ENCODE measurements around the gene RBL2.
"Not testable (repeated sequence)": the region's sequence is repeated elsewhere in the genome, so short reads cannot be mapped to it uniquely, and the experiment has no call there.

The RBL2 gene

DNA sequence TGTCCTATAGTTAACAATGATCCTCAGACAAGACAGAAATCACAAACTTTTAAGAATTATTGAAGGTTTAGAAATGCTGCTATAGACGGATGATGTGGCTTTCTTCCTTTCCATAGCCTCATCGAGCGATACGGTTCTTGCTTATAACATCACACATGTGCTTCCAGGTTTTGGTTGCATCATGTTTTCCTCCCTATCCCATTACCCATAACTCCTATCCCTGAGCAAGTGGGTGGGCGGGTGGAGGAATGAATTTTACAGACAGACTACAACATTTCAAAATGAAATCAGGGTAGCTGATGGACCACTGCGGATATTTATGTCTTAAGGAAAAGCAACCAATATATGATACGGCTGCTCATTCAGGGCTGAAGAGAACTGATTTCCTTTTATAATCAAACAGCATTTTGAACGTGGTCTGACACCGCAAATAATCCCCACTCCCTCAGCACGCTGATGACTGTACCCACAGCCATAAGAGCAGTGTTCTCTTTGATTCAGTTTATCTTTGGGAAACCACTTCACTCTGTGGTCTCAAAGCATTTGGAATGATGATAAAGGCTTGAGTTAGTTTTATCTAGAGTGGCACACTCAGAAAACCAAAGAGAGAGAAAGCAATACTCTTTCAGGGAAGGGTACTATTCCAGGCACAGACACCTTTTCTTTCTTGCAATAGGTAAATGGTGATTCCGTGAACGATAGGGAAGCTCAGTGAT lies 73.4 kb downstream of the RBL2 start:
- no peak for DNase-seq (ENCODE audit: low read depth)

- peak; percentile 77 for DNase-seq (ENCODE audit: low read depth)
These were observed 75.8 kb downstream of the RBL2 start for GRCh38 chr16:53509906-53510703.

DNA sequence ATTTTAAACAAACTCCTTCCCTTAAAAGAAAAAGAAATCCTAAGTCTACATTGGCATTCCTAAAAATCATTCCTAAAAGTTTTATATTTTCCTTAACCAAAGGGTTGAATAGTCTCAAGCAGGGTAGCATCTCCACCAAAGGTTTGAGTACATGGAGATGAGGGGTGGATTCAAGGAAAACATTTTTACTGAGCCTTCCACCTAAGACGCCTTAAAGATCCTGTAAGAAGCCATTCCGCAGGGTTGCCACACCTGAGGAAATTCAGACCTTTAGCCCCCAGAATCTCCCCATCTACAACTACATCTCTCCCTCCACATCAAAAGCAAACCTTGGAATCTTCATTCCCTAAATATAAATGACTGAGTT lies 76.4 kb downstream of the RBL2 start:
- no peak for DNase-seq (ENCODE audit: low read depth)

GRCh38 chr16:53511084-53511402 lies 76.8 kb downstream of the RBL2 start:
- no peak for DNase-seq (ENCODE audit: low read depth)

GRCh38 chr16:53511403-53512280 lies 77.4 kb downstream of the RBL2 start:
- no peak for DNase-seq (ENCODE audit: low read depth)

GRCh38 chr16:53512795-53513194 lies 78.5 kb downstream of the RBL2 start:
- not testable (repeated sequence) for DNase-seq (ENCODE audit: low read depth)

DNA sequence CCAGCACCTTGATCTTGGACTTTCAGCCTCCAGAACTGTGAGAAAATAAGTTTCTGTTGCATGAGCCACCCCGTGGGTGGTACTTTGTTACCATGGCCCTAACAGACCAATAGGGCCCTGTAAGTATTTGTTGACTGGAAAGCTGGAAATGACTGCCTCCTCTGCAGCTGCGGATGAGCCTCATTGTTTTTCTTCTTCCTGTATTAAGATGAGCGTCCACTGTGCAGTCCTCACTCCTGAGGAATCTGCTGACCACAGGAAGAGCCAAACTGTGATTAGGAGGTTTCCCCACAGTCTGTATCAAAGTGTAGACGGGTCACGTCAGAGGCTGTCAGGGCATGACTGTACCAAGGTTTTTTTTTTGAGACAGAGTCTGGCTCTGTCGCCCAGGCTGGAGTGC lies 81.0 kb downstream of the RBL2 start:
- peak; percentile 77 for DNase-seq (ENCODE audit: low read depth)

DNA sequence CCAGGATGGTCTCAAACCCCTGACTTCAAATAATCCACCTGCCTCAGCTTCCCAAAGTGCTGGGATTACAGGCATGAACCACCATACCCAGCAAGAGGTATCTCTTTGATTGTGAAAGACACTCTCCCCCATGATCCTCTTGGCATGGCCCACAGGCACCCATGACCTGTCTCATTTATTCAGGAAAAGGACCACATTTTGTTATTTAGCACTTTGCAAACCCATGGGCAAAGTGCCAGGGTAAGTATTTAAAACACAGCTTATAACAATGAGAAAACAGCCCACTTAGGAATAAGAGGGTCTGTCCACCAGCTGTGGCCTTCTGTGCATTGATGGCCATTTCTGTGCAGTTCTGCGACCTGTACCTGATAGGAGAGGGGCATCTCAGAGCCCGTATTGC lies 81.5 kb downstream of the RBL2 start:
- DNase-seq (ENCODE audit: low read depth) = no peak

DNA sequence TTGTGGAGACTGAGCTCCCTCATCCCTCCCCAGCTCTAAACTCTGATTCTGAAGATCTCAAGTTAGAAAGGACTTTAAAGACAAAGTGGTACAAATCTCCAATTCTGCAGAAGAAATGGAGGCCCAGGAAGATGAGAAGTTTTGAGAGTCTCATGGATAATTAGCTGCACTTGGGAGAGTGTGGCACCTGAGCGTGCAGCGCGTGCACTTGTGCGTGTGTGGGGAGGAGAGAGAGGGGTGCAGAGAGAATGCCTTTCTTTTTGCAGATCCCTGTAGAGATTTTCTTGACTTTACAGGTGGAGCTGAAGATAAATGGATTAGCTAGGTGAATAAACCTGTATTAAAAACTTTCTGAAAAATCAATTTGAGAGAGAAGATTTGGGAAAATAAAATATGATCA lies 83.6 kb downstream of the RBL2 start:
- DNase-seq (ENCODE audit: low read depth) = no peak

DNA sequence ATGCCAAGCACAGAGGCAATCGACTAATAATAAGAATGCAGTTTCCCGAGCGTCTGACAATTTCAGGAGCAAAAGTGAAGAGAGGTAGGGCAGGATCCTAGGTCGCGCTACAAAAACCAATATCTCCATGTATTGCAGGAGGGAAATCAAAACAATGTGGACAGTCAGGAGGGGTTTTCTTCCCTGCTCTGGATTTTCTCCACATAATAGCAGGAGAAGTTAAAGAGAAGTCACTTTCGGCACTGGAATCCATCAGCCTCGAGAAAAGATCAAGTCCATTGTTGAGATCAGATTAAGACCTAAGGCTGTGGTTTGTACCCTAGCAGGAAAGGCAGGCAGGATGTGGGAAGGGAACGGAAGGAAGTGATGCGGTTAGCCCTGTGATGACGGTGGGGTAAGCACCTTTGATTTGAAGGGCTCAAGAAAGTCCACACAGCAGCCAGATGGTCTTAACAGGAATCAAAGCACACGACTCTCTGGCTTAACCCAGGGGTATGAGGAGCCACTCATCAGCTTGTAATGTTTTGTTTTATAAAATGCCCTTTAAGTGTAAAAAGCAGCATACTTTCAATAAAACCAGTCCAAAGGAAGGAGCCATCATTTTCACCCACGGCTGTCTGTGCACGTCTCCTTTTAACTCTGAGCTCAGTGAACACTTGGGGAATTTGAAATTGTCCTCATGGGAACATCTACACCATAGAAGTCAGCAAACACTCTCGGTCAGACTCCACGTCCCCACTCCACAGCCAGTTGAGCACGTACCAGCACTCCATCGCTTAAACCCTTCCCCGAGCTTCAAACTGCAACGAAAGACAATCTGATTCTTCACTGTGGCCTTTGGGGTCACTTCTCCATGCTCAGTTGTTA lies 84.5 kb downstream of the RBL2 start:
- DNase-seq (ENCODE audit: low read depth) = peak; percentile 86

- no peak for DNase-seq (ENCODE audit: low read depth)
These were observed 85.3 kb downstream of the RBL2 start for GRCh38 chr16:53519417-53520091.

DNA sequence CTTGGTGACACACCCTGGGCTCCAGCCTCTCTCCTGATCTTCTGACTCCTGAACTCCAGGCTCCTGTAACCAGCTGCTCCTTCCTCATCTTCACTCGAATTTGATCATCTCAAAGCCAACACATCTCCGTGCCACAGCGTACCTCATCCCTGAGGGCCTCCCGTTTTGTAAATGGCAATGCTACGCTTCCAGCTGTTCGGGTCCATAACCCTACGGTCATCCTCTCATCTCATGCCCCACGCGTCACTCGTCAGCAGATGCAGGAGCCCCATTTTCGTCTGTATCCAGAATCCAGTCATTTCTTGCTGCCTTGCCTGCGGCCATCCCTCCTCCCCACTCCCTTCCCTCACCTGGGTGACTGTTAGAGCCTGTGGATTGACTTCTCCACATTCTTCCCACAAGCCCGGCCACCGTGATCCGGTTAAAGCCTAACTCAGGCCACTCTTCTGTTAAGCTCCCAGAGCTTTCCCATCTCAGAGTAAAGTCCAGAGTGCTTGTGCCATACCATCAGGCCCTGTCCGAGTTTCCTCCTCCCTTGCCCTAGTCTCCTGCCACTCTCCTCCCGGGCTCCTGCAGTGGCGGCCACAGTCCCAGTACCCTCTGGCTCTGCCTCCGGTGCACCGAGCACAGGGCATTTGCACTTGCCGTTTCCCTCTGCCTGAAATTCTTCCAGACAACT lies 89.0 kb downstream of the RBL2 start:
- DNase-seq (ENCODE audit: low read depth) = no peak

DNA sequence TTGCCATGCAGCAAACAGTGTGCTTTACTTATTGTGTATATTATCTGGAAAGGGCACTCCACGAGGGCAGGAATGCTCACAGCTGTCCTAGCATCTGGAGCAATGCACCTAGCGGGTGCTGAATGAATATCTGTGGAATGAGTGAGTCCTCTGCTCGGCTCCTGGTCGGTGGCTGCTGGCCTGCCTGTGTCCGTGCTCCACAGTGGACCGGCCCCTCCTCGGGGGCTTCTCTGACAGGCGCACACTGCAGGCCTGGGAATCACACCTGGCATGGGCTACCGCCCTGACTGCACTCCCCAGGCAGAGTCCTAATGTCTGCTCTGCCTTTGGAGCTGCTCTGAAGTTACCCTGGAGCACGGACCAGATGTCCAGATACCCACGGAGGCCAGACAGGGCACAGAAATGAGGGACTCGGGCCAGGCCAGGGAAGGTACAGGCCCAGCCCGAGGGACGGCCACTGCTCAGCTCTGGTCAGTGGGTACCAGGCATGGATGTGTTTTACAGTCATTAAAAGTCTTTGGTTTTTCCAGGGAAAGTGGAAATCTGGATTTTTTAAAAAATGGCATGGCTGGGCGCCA lies 89.8 kb downstream of the RBL2 start:
- no peak for DNase-seq (ENCODE audit: low read depth)

DNA sequence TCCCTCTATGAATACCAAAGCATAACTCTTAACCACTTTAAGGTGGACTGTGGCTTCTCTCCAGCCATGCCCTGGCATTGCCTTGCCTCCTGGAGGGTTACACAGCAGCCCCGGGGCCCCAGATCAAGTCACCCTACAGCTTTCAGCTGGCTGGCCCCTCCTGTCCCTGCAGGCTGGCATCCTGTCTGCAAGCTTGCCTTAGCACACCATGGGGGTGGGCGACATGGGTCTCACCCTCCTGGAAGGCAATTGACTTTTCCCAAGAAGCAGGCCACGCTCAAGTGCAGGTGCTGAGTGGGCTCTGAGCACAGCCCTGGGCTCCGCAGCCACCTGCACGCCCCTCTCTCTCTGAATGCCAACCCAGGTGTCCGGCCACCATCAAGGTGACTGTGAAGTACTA lies 94.5 kb downstream of the RBL2 start:
- no peak for DNase-seq (ENCODE audit: low read depth)

DNA sequence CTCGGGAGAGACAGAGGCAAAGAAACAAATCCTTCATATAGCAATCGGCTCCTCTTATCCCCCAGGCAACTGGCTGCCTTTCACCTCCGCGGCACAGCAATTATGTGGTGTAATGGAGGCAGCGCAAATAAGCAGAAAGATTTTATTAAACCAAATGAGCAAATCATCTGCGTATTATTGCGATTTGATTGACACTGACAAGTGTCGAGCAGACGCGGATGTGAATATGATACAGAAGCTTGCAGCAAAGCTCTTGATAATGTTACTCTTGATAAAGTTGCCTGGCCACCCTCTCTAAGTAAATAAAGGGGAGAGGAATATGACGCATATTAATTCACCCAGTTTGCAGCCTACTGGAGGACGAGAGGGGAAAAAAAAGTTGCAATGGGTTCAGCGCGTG lies 95.2 kb downstream of the RBL2 start:
- DNase-seq (ENCODE audit: low read depth) = no peak

- no peak for DNase-seq (ENCODE audit: low read depth)
These were observed 95.8 kb downstream of the RBL2 start for GRCh38 chr16:53530046-53530445.

DNA sequence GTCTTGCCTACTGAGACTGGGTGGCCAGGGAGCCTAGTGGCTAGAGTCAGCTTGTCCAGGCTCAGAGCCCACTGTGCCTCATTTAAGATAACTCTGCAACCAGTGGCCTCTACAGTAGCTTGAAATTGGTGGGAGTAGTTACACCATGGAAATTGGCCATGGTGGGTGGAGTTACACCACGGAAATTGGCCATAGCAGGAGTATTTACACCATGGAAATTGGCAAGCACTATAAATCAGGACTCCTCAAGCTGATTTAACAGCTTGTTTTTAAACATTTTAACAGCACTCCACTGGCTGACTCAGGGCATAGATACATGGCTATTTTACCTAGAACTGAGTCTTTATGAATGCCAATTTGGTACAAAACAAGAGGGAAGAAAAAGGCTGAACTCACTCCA lies 96.5 kb downstream of the RBL2 start:
- DNase-seq (ENCODE audit: low read depth) = no peak

GRCh38 chr16:53534206-53534605 lies 99.9 kb downstream of the RBL2 start:
- DNase-seq (ENCODE audit: low read depth) = no peak

DNA sequence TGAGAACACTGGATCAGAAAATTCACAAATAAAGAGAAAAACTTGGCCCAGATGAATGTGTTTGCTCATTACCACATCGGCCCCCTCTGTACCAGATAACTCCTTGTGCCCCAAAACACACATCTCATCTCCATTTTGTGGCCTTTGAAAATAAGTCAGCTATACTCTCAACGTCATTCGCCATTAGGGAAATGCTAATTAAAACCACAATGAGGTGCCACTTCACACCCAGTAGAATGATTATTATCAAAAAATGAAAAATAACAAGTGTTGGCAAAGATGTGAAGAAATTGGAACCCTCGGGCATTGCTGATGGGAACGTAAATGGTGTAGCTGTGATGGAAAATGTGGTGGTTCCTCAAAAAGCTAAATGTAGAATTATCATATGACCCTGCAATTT lies 103.4 kb downstream of the RBL2 start:
- no peak for DNase-seq (ENCODE audit: low read depth)

- DNase-seq (ENCODE audit: low read depth) = not testable (repeated sequence)
These were observed 105.1 kb downstream of the RBL2 start for GRCh38 chr16:53539346-53539745.

Data from ELR (cell line).